Smooth muscle cell (in vitro differentiated cells): ENCODE measurements around the gene FXYD6. TPM values are rescaled to one million over a fixed set of nuclear protein-coding genes. Genes with fewer than 3 reads are reported as not detected.

ENCODE experiments used
- DNase-seq: peaks from one replicate; lab custom pipeline; 2025; ENCODE audit not compliant: unreplicated experiment; lab: John Stamatoyannopoulos, UW
- H2AFZ ChIP-seq: fragments of 200-600 bp; sonication (generic); 2 replicates; pipeline ENCODE4 v1.6.0; 2016; ENCODE audit warnings: antibody characterized with exemption, low read depth, mild to moderate bottlenecking
- H3F3A ChIP-seq: fragments of 200-600 bp; sonication (generic); 2 replicates; pipeline ENCODE4 v1.6.0; 2017; ENCODE audit warnings: antibody characterized with exemption, low read depth
- H3K27ac ChIP-seq: fragments of 200-600 bp; sonication (generic); 2 replicates; pipeline ENCODE4 v1.5.1; 2016; ENCODE audit warnings: low read depth, mild to moderate bottlenecking
- H3K27me3 ChIP-seq: fragments of 200-600 bp; sonication (generic); 2 replicates; pipeline ENCODE4 v1.6.1; 2016; ENCODE audit warnings: low read depth, mild to moderate bottlenecking
- H3K36me3 ChIP-seq: fragments of 200-600 bp; sonication (generic); 2 replicates; pipeline ENCODE4 v1.5.1; 2016; ENCODE audit warnings: low read depth
- H3K4me1 ChIP-seq: fragments of 200-600 bp; sonication (generic); 2 replicates; pipeline ENCODE4 v1.5.1; 2016; ENCODE audit warnings: low read depth
- H3K4me2 ChIP-seq: fragments of 200-600 bp; sonication (generic); 2 replicates; pipeline ENCODE4 v1.6.0; 2016; ENCODE audit warnings: mild to moderate bottlenecking
- H3K4me3 ChIP-seq: fragments of 200-600 bp; sonication (generic); 2 replicates; pipeline ENCODE4 v1.5.1; 2016; ENCODE audit warnings: mild to moderate bottlenecking
- H3K79me2 ChIP-seq: fragments of 200-600 bp; sonication (generic); 2 replicates; pipeline ENCODE4 v1.6.0; 2016; ENCODE audit warnings: low read depth, mild to moderate bottlenecking
- H3K9ac ChIP-seq: fragments of 200-600 bp; sonication (generic); 2 replicates; pipeline ENCODE4 v1.6.0; 2016; ENCODE audit warnings: low read depth
- H3K9me3 ChIP-seq: fragments of 200-600 bp; sonication (generic); replicated peaks from 2 replicates; pipeline ENCODE4 v1.5.1; 2016; ENCODE audit warnings: low read depth
- H4K20me1 ChIP-seq: fragments of 200-600 bp; sonication (generic); 2 replicates; pipeline ENCODE4 v1.6.0; 2016; ENCODE audit warnings: low read depth
- CTCF ChIP-seq: fragments of 200-600 bp; sonication (generic); IDR thresholded peaks from 2 replicates; pipeline ENCODE4 v1.5.1; 2017; ENCODE audit warnings: borderline replicate concordance, mild to moderate bottlenecking, antibody characterized with exemption; ENCODE audit not compliant: insufficient read depth, poor library complexity, severe bottlenecking
- WGBS: methylation state at CpG from one replicate; pipeline ENCODE4 v1.1.7; 2016; ENCODE audit warnings: low lambda C conversion rate; 5-methylcytosine and 5-hydroxymethylcytosine counted together
- polyA plus RNA-seq: library from polyadenylated mRNA; unstranded; fragments of >200 nt; fragmentation: Nextera tagmentation; extraction: Ambion mirVana; gene quantifications from 2 replicates; pipeline ENCODE4 v1.2.1, GENCODE V29; 2016
- total RNA-seq: library from RNA; depleted of rRNA; stranded (reverse); fragments of >200 nt; gene quantifications from 2 replicates; pipeline ENCODE4 v1.2.3, GENCODE V29; 2014

Gene FXYD6
- total and polyA plus RNA-seq, 2 experiments from 2014 or later, result 27.7 to 84.5 TPM

GRCh38 chr11:117799634-117800033 is 76.8 kb downstream of the FXYD6 start:
- Histone ChIP-seq H3K36me3 (no peaks in the 10 kb centered on the region), H3K9ac (no peak overlapping the region), H3K9me3 (no peaks in the 10 kb centered on the region), H4K20me1 (no peaks in the 10 kb centered on the region), H3K79me2 (no peaks in the 10 kb centered on the region), H3K4me3 (no peak overlapping the region), H3K27me3 (peaks cover 77% of the 10 kb centered on the region), H3K4me1 (peaks cover 12% of the 10 kb centered on the region), H3F3A (no peaks in the 10 kb centered on the region), H2AFZ (no peak overlapping the region), H3K4me2 (no peak overlapping the region), H3K27ac (no peak overlapping the region)
- no peak for DNase-seq
- WGBS, result 65% methylated on average over 5 of the region's 5 CpGs
- no peak for TF ChIP-seq CTCF

- no peak for TF ChIP-seq CTCF
- H3K36me3 ChIP-seq, result no peaks in the 10 kb centered on the region
- no peaks in the 10 kb centered on the region for H3K9me3 ChIP-seq
- H4K20me1 ChIP-seq, result no peaks in the 10 kb centered on the region
- no peak within 1 kb of the TSS for H2AFZ ChIP-seq
- peak within 1 kb of the TSS; percentile 41 for H3K4me3 ChIP-seq
- WGBS, result 8% methylated on average over 30 of the region's 66 CpGs
- no peak for DNase-seq
- H3K9ac ChIP-seq, result no peak within 1 kb of the TSS
- H3K79me2 ChIP-seq, result no peaks in the 10 kb centered on the region
- peak within 1 kb of the TSS; percentile 83 for H3K4me2 ChIP-seq
- H3K27ac ChIP-seq, result no peak within 1 kb of the TSS
- peaks cover 98% of the 10 kb centered on the region for H3K27me3 ChIP-seq
- peaks cover 12% of the 10 kb centered on the region for H3K4me1 ChIP-seq
- H3F3A ChIP-seq, result no peaks in the 10 kb centered on the region
Measured at GRCh38 chr11:117796872-117797529, 79.5 kb downstream of the FXYD6 start, which contains the start of gene DSCAML1. Gene DSCAML1 (minus strand): TSS chr11:117797216. CDS start chr11:117797079, 137 bp downstream.

- Histone ChIP-seq H3K36me3 (no peaks in the 10 kb centered on the region), H3F3A (no peaks in the 10 kb centered on the region), H3K79me2 (no peaks in the 10 kb centered on the region), H3K4me3 (peak overlapping the region; percentile 41), H3K27ac (no peak overlapping the region), H3K27me3 (peaks cover 99% of the 10 kb centered on the region), H3K4me1 (peaks cover 12% of the 10 kb centered on the region), H2AFZ (no peak overlapping the region), H3K9ac (no peak overlapping the region), H3K4me2 (peak overlapping the region; percentile 83), H4K20me1 (no peaks in the 10 kb centered on the region), H3K9me3 (no peaks in the 10 kb centered on the region)
- TF ChIP-seq CTCF, result no peak
- 2% methylated on average over 31 of the region's 35 CpGs for WGBS
- DNase-seq, result no peak
Measured at GRCh38 chr11:117796456-117796871, 80.0 kb downstream of the FXYD6 start.
